Measurements from ENCODE around the gene PACS2.

DNA sequence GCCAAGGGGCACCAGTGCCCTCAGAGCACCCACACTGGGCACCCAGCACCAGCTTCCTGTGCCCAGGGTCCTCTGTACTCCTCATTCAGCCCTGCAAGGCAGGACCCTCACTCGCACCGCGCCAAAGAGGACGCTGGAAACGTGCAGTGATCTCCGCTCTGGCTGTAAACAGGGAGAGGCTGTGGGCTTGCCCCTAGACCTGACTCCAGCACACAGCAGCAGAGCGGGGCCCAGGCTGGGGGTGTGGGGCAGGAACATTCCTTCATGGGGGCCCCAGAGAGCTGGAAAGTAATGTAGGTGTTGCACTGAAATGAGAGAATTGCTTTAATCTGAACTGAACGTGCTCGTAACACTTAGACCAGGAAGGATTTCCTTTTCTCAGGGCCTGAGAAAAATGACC, 8.8 kb upstream of the PACS2 start:
- TF ChIP-seq, protein P1, sequence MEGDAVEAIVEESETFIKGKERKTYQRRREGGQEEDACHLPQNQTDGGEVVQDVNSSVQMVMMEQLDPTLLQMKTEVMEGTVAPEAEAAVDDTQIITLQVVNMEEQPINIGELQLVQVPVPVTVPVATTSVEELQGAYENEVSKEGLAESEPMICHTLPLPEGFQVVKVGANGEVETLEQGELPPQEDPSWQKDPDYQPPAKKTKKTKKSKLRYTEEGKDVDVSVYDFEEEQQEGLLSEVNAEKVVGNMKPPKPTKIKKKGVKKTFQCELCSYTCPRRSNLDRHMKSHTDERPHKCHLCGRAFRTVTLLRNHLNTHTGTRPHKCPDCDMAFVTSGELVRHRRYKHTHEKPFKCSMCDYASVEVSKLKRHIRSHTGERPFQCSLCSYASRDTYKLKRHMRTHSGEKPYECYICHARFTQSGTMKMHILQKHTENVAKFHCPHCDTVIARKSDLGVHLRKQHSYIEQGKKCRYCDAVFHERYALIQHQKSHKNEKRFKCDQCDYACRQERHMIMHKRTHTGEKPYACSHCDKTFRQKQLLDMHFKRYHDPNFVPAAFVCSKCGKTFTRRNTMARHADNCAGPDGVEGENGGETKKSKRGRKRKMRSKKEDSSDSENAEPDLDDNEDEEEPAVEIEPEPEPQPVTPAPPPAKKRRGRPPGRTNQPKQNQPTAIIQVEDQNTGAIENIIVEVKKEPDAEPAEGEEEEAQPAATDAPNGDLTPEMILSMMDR (IDR thresholded peaks at IDR 0.05; ENCODE audit: extremely low read depth in 1 of 2, insufficient read depth in 1 of 2, low read depth in 1 of 2, low read length in 2 of 2) = no peak
- TF ChIP-seq, protein P2, sequence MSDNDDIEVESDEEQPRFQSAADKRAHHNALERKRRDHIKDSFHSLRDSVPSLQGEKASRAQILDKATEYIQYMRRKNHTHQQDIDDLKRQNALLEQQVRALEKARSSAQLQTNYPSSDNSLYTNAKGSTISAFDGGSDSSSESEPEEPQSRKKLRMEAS (IDR thresholded peaks at IDR 0.05; ENCODE audit: insufficient read depth, insufficient read length) = no peak
- TF ChIP-seq POLR2AphosphoS5 (IDR thresholded peaks at IDR 0.05; ENCODE audit: insufficient read depth, low read depth, low read length) (no peak), POLR2A (IDR thresholded peaks at IDR 0.05; ENCODE audit: low read depth, low read length) (no peak), EZH2 (IDR thresholded peaks at IDR 0.05; ENCODE audit: borderline replicate concordance, low read depth, low read length, severe bottlenecking) (no peak), JUN (IDR thresholded peaks at IDR 0.05; ENCODE audit: borderline replicate concordance, insufficient read depth, insufficient read length, low read depth) (no peak), GATA2 (IDR thresholded peaks at IDR 0.05; ENCODE audit: insufficient read depth, insufficient read length, low read depth, low read length) (no peak)
